Measurements from ENCODE around the gene PATJ. TPM values are rescaled to one million over a fixed set of nuclear protein-coding genes. Genes with fewer than 3 reads are reported as not detected.

Gene PATJ
- total and polyA plus RNA-seq, 4 donors = 8.0 to 47.1 (median 24.3) TPM

DNA sequence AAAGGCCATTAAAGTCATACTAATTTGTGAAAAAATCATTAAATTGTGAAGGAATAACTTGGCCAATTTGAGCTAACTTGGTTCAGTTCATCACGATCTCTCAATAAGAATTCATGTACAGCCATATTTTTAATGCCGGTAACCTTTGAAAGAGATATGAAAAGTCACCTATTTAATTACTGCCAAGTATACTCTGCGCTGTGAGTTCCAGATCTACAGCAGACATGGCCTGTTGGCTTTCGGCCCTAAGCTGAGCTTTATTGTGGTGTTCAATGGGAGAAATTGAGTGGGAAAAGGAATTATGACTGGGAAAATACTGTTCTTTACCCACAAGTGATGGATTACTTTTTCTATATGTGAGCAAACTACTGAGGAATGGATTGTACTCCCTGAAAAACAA lies 292.5 kb downstream of the PATJ start:
- WGBS, 2 donors = 73 to 87% methylated on average over 4 of the region's 4 CpGs
- Histone ChIP-seq H3K36me3 (ENCODE audit: control insufficient read depth in 1 of 2, insufficient read depth in 2 of 2, low read length in 1 of 2) (peaks cover 0 to 3% of the 10 kb centered on the region in 2 donors), H3K27me3 (ENCODE audit: control insufficient read depth in 1 of 2, insufficient read depth in 2 of 2, low read length in 1 of 2) (no peaks in the 10 kb centered on the region), H3K9me3 (ENCODE audit: control insufficient read depth, low read length) (no peaks in the 10 kb centered on the region), H3K27ac (ENCODE audit: low read depth in 1 of 2, low read length in 2 of 2) (no peak overlapping the region), H3K4me1 (ENCODE audit: control insufficient read depth in 1 of 2, insufficient read depth in 2 of 2, low read length in 2 of 2) (no peaks in the 10 kb centered on the region), H3K4me3 (ENCODE audit: low read length in 2 of 2) (no peak overlapping the region)
- no peak for DNase-seq
- intact Hi-C loops (cut with DNase I) = no loop called here
- ATAC-seq (ENCODE audit: low FRiP score) = no peak

DNA sequence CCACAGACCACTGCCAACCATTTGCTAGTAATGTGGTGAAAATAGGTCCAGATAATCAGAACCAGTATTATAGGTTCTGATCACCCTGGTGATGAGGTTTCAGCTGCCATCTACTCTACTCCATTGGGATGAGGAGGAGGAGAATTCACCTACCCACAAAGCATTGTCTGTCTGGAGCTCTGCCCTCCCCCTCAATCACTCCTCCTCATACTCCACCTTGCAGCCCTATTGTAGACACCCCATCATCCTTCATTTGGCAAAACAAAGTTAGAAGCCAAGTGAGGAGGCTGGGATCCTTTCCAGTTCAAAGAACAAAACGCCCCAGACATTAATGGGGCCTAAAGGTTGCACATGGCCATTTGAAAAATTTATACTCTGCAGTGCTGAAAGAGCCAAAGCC lies 295.0 kb downstream of the PATJ start:
- Histone ChIP-seq H3K4me1 (ENCODE audit: control insufficient read depth in 1 of 2, insufficient read depth in 2 of 2, low read length in 2 of 2) (no peaks in the 10 kb centered on the region), H3K27ac (ENCODE audit: low read depth in 1 of 2, low read length in 2 of 2) (no peak overlapping the region), H3K27me3 (ENCODE audit: control insufficient read depth in 1 of 2, insufficient read depth in 2 of 2, low read length in 1 of 2) (no peaks in the 10 kb centered on the region), H3K36me3 (ENCODE audit: control insufficient read depth in 1 of 2, insufficient read depth in 2 of 2, low read length in 1 of 2) (peaks cover 0 to 3% of the 10 kb centered on the region in 2 donors), H3K9me3 (ENCODE audit: control insufficient read depth, low read length) (no peaks in the 10 kb centered on the region), H3K4me3 (ENCODE audit: low read length in 2 of 2) (no peak overlapping the region)
- no peak for DNase-seq
- no peak for ATAC-seq (ENCODE audit: low FRiP score)
- intact Hi-C loops (cut with DNase I) = no loop called here
- 38 to 41% methylated on average over 1 of the region's 1 CpG for WGBS, 2 donors

DNA sequence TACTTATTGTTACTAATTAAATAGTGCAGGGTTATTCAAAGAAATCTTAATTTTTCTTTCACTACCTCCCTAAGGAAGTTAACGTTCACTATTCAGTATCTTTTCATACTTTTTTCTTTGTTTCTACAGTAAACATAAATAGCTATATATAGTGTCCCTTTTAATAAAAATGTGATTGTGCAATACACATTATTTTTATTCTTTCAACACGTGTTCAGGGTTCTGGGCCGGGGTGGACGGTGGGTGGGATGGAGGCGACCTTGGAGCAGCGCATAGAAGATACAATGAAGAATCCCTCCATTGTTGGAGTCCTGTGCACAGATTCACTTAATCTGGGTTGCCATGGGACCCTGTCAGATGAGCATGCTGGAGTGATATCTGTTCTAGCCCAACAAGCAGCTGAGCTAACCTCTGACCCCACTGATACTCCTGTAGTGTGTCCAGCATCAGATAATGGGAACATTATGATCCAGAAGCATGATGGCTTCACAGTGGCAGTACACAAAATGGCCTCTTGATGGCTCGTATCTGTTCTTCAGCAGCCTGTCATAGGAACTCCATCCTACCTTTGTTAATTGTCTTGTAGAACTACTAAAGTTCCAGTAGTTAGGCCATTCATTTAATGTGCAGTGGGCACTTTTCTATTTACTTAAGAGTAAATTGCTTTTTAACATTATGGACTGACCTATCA lies 296.5 kb downstream of the PATJ start:
- Histone ChIP-seq H3K4me3 (ENCODE audit: low read length in 2 of 2) (no peak overlapping the region), H3K9me3 (ENCODE audit: control insufficient read depth, low read length) (no peaks in the 10 kb centered on the region), H3K27me3 (ENCODE audit: control insufficient read depth in 1 of 2, insufficient read depth in 2 of 2, low read length in 1 of 2) (no peaks in the 10 kb centered on the region), H3K4me1 (ENCODE audit: control insufficient read depth in 1 of 2, insufficient read depth in 2 of 2, low read length in 2 of 2) (no peaks in the 10 kb centered on the region), H3K36me3 (ENCODE audit: control insufficient read depth in 1 of 2, insufficient read depth in 2 of 2, low read length in 1 of 2) (peaks cover 0 to 3% of the 10 kb centered on the region in 2 donors), H3K27ac (ENCODE audit: low read depth in 1 of 2, low read length in 2 of 2) (no peak overlapping the region)
- DNase-seq = no peak
- no peak for ATAC-seq (ENCODE audit: low FRiP score)
- intact Hi-C loops (cut with DNase I) = no loop called here
- 76 to 77% methylated on average over 7 of the region's 7 CpGs for WGBS, 2 donors

DNA sequence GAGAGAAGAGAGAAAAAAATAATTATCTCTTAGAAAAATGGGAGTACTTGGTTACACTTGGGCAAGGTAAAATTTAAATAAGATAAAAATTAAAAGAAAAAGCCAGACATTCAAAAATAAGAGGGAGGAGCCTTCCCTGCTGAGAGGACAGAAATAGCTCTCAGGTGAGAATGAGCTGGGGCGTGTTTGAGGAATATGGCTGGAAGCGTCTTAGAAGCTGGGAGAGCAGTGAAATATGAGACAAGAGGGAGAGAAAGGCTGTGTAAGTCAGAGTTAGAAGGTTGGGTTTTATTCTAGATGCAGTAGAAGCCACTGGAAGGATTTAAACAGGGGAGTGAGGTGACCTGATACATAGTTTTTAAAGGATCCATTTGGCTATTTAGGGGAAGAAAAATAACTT lies 298.2 kb downstream of the PATJ start:
- 49 to 73% methylated on average over 2 of the region's 2 CpGs for WGBS, 2 donors
- no peak for DNase-seq
- H3K9me3 ChIP-seq (ENCODE audit: control insufficient read depth, low read length) = no peaks in the 10 kb centered on the region
- H3K4me1 ChIP-seq (ENCODE audit: control insufficient read depth in 1 of 2, insufficient read depth in 2 of 2, low read length in 2 of 2) = no peaks in the 10 kb centered on the region
- H3K27me3 ChIP-seq (ENCODE audit: control insufficient read depth in 1 of 2, insufficient read depth in 2 of 2, low read length in 1 of 2) = no peaks in the 10 kb centered on the region
- peaks cover 0 to 3% of the 10 kb centered on the region in 2 donors for H3K36me3 ChIP-seq (ENCODE audit: control insufficient read depth in 1 of 2, insufficient read depth in 2 of 2, low read length in 1 of 2)
- ATAC-seq (ENCODE audit: low FRiP score) = no peak
- no peak overlapping the region for H3K27ac ChIP-seq (ENCODE audit: low read depth in 1 of 2, low read length in 2 of 2)
- intact Hi-C loops (cut with DNase I) = no loop called here
- H3K4me3 ChIP-seq (ENCODE audit: low read length in 2 of 2) = no peak overlapping the region

DNA sequence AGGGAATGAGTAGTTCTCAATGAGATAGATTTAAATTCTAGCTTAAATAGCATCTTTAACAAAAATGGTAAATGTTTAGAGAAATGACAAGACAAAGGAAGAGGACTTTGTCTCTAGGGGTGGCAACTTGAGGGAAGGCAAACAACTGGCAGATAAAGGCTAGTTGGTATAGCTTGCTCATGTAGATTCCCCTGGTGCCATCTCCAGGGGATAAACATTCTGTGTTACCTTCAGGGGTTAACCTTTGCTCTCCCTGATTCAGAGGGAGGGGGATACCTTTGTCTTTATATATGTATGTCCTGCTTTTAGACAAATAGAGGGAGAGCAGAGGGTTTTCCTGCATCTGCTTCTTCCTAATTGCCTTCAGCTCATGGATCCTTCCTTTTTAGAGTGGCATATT lies 298.7 kb downstream of the PATJ start:
- Histone ChIP-seq H3K9me3 (ENCODE audit: control insufficient read depth, low read length) (no peaks in the 10 kb centered on the region), H3K4me1 (ENCODE audit: control insufficient read depth in 1 of 2, insufficient read depth in 2 of 2, low read length in 2 of 2) (no peaks in the 10 kb centered on the region), H3K4me3 (ENCODE audit: low read length in 2 of 2) (no peak overlapping the region), H3K36me3 (ENCODE audit: control insufficient read depth in 1 of 2, insufficient read depth in 2 of 2, low read length in 1 of 2) (peaks cover 0 to 3% of the 10 kb centered on the region in 2 donors), H3K27ac (ENCODE audit: low read depth in 1 of 2, low read length in 2 of 2) (no peak overlapping the region), H3K27me3 (ENCODE audit: control insufficient read depth in 1 of 2, insufficient read depth in 2 of 2, low read length in 1 of 2) (no peaks in the 10 kb centered on the region)
- DNase-seq (no peak), ATAC-seq (ENCODE audit: low FRiP score) (no peak)
- intact Hi-C loops (cut with DNase I) = no loop called here

DNA sequence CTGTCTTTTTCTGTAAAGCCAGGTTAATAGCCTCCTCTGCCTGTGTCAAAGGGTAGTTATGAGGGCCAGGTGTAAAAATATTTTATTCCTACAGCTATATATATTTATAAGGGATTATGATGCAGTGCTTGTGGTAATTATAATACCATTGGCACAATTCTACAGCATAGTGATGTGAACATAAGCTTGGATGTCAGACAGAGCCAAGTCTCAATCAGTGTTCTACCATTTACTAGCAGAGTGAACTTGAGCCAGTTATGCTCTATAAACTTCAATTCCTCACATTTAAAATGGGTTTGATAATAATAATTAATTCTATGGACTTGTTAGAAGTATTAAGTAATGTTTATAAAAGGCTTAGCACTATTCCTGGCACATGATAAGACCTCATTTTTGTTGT lies 300.9 kb downstream of the PATJ start:
- Histone ChIP-seq H3K27me3 (ENCODE audit: control insufficient read depth in 1 of 2, insufficient read depth in 2 of 2, low read length in 1 of 2) (no peaks in the 10 kb centered on the region), H3K9me3 (ENCODE audit: control insufficient read depth, low read length) (no peaks in the 10 kb centered on the region), H3K4me1 (ENCODE audit: control insufficient read depth in 1 of 2, insufficient read depth in 2 of 2, low read length in 2 of 2) (no peaks in the 10 kb centered on the region), H3K4me3 (ENCODE audit: low read length in 2 of 2) (no peak overlapping the region), H3K27ac (ENCODE audit: low read depth in 1 of 2, low read length in 2 of 2) (no peak overlapping the region), H3K36me3 (ENCODE audit: control insufficient read depth in 1 of 2, insufficient read depth in 2 of 2, low read length in 1 of 2) (peaks cover 0 to 3% of the 10 kb centered on the region in 2 donors)
- intact Hi-C loops (cut with DNase I) = no loop called here
- DNase-seq (no peak), ATAC-seq (ENCODE audit: low FRiP score) (no peak)

DNA sequence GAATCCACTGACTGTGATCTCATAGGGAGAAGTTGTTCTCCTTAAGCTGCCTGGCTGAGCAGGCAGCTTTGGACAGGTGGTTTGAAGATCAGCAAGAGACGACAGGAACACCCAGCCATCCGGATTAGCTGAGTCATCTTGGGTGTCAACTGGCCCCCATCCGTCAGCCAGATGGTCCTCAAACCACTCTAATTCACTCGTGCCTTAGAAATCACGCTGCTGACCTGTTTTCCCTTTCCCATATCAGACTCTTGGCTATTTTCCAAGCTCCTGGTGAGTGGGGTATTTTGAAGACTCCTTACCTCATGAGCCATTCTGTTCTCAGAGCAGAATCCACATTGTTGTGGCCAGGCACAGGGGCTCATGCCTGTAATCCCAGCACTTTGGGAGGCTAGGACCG lies 303.3 kb downstream of the PATJ start:
- no peaks in the 10 kb centered on the region for H3K36me3 ChIP-seq (ENCODE audit: control insufficient read depth in 1 of 2, insufficient read depth in 2 of 2, low read length in 1 of 2)
- no peaks in the 10 kb centered on the region for H3K4me1 ChIP-seq (ENCODE audit: control insufficient read depth in 1 of 2, insufficient read depth in 2 of 2, low read length in 2 of 2)
- H3K27me3 ChIP-seq (ENCODE audit: control insufficient read depth in 1 of 2, insufficient read depth in 2 of 2, low read length in 1 of 2) = no peaks in the 10 kb centered on the region
- 71 to 73% methylated on average over 6 of the region's 6 CpGs for WGBS, 2 donors
- no peak overlapping the region for H3K27ac ChIP-seq (ENCODE audit: low read depth in 1 of 2, low read length in 2 of 2)
- no peak for DNase-seq
- no peak for ATAC-seq (ENCODE audit: low FRiP score)
- no peaks in the 10 kb centered on the region for H3K9me3 ChIP-seq (ENCODE audit: control insufficient read depth, low read length)
- intact Hi-C loops (cut with DNase I) = no loop called here
- no peak overlapping the region for H3K4me3 ChIP-seq (ENCODE audit: low read length in 2 of 2)

DNA sequence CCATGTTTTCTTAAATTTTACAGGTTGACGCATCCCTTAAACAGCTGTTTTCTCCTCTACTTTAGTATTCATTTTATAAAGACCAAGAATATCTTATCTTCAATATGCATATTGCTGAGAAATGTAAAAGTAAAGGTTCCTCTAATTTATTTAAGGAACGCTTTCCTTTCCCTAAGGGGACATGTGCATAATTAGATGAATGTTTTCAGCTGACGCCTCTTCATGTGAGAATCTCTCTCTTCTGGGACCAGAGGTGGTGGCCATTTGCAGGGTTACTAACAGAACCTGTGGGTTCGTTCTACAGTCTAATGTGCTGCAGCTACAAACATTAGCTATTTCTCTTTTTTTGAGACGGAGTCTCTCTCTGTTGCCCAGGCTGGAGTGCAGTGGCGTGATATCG lies 304.6 kb downstream of the PATJ start:
- H3K27me3 ChIP-seq (ENCODE audit: control insufficient read depth in 1 of 2, insufficient read depth in 2 of 2, low read length in 1 of 2) = no peaks in the 10 kb centered on the region
- H3K4me1 ChIP-seq (ENCODE audit: control insufficient read depth in 1 of 2, insufficient read depth in 2 of 2, low read length in 2 of 2) = no peaks in the 10 kb centered on the region
- DNase-seq (no peak), ATAC-seq (ENCODE audit: low FRiP score) (no peak)
- H3K9me3 ChIP-seq (ENCODE audit: control insufficient read depth, low read length) = no peaks in the 10 kb centered on the region
- H3K36me3 ChIP-seq (ENCODE audit: control insufficient read depth in 1 of 2, insufficient read depth in 2 of 2, low read length in 1 of 2) = peaks cover 0 to 2% of the 10 kb centered on the region in 2 donors
- intact Hi-C loops (cut with DNase I) = no loop called here
- H3K4me3 ChIP-seq (ENCODE audit: low read length in 2 of 2) = no peak overlapping the region
- 97 to 98% methylated on average over 7 of the region's 7 CpGs for WGBS, 2 donors
- no peak overlapping the region for H3K27ac ChIP-seq (ENCODE audit: low read depth in 1 of 2, low read length in 2 of 2)

DNA sequence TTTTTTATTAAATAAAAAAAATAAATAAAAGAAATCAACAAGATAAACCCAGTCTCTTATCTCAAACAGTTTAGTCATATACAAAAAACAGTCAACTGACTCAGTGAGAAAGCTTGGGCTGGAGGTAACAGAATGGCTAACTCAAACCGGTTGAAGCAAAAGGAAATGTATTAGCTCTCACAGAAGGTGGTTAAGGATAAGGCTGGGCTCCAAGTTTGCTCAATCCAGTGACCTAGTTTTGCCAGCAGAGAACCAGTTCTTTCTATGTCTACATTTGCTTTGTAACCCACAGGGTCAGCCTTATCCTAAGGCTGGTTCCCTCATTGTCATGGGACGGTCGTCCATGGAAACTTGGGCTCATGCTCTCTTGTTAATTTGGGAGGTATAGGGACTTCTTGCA lies 307.9 kb downstream of the PATJ start:
- no peaks in the 10 kb centered on the region for H3K9me3 ChIP-seq (ENCODE audit: control insufficient read depth, low read length)
- H3K4me3 ChIP-seq (ENCODE audit: low read length in 2 of 2) = no peak overlapping the region
- no peaks in the 10 kb centered on the region for H3K4me1 ChIP-seq (ENCODE audit: control insufficient read depth in 1 of 2, insufficient read depth in 2 of 2, low read length in 2 of 2)
- WGBS, 2 donors = 83 to 86% methylated on average over 3 of the region's 3 CpGs
- no peak for ATAC-seq (ENCODE audit: low FRiP score)
- H3K27me3 ChIP-seq (ENCODE audit: control insufficient read depth in 1 of 2, insufficient read depth in 2 of 2, low read length in 1 of 2) = no peaks in the 10 kb centered on the region
- no peak for DNase-seq
- H3K36me3 ChIP-seq (ENCODE audit: control insufficient read depth in 1 of 2, insufficient read depth in 2 of 2, low read length in 1 of 2) = peaks cover 0 to 3% of the 10 kb centered on the region in 2 donors
- no peak overlapping the region for H3K27ac ChIP-seq (ENCODE audit: low read depth in 1 of 2, low read length in 2 of 2)
- intact Hi-C loops (cut with DNase I) = no loop called here

All from aorta (tissue), 5 donors.